HepG2 (cell line): ENCODE data around the gene CIROP. TPM values are rescaled to one million over a fixed set of nuclear protein-coding genes. Genes with fewer than 3 reads are reported as not detected.

Experiments
- HIVEP1 ChIP-seq: sonication (generic); formaldehyde crosslinking; IDR thresholded peaks from 2 replicates; pipeline ENCODE4 v1.4.0; 2020; ENCODE audit warnings: mild to moderate bottlenecking, missing genetic modification reagents
- KDM6A ChIP-seq: IDR thresholded peaks from 2 replicates; pipeline ENCODE4 v1.6.1; 2016; ENCODE audit warnings: low read depth
- MEF2D ChIP-seq: sonication (generic); formaldehyde crosslinking; IDR thresholded peaks from 2 replicates; pipeline ENCODE4 v1.5.1; 2020; ENCODE audit warnings: mild to moderate bottlenecking, missing genetic modification reagents
- STAT6 ChIP-seq: sonication (generic); formaldehyde crosslinking; IDR thresholded peaks from 2 replicates; pipeline ENCODE4 v1.4.0; 2020; ENCODE audit warnings: missing genetic modification reagents, mild to moderate bottlenecking, borderline replicate concordance
- ZFP91 ChIP-seq: sonication (generic); formaldehyde crosslinking; IDR thresholded peaks from 2 replicates; pipeline ENCODE4 v1.9.0; 2022; ENCODE audit warnings: missing genetic modification reagents, mild to moderate bottlenecking, borderline replicate concordance
- ZNF20 ChIP-seq: sonication (generic); formaldehyde crosslinking; IDR thresholded peaks from 2 replicates; pipeline ENCODE4 v1.4.0; 2020; ENCODE audit warnings: mild to moderate bottlenecking, moderate library complexity, missing genetic modification reagents
- ZNF274 ChIP-seq: sonication (generic); formaldehyde crosslinking; IDR thresholded peaks from 2 replicates; pipeline ENCODE4 v1.5.1; 2020; ENCODE audit warnings: mild to moderate bottlenecking, missing genetic modification reagents
- ZNF383 ChIP-seq: sonication (generic); formaldehyde crosslinking; IDR thresholded peaks from 2 replicates; pipeline ENCODE4 v1.4.0; 2020; ENCODE audit warnings: missing genetic modification reagents, mild to moderate bottlenecking, borderline replicate concordance
- ZNF646 ChIP-seq: sonication (generic); formaldehyde crosslinking; IDR thresholded peaks from 2 replicates; pipeline ENCODE4 v1.9.0; 2021; ENCODE audit warnings: mild to moderate bottlenecking, missing genetic modification reagents
- polyA plus RNA-seq, 8 experiments: library from polyadenylated mRNA; depleted of rRNA in 3 of 8; stranded (reverse) in 7 of 8; unstranded in 1 of 8; fragments of >200 nt; fragmentation: Illumina TruSeq in 4 of 8; extraction: Trizol in 4 of 8; gene quantifications; 2 replicates each; pipeline versions ENCODE4 v1.2.1 to v1.2.3, GENCODE V29; 2011 to 2016; ENCODE audit warnings: low read depth in 4 of 8, missing spikeins in 1 of 8, mixed read lengths in 1 of 8; ENCODE audit not compliant: insufficient read depth in 1 of 8
- total RNA-seq, 5 experiments: library from RNA; depleted of rRNA; stranded (reverse); fragments of >200 nt; fragmentation: Illumina TruSeq; extraction: Trizol; gene quantifications; 2 replicates each; pipeline ENCODE4 v1.2.3, GENCODE V29; 2016; ENCODE audit warnings: low read depth in 1 of 5
- TF ChIP-seq, protein P1 (sequence below): sonication (generic); formaldehyde crosslinking; IDR thresholded peaks from 2 replicates; pipeline ENCODE4 v1.9.0; 2022; ENCODE audit warnings: low read depth, missing genetic modification reagents
- TF ChIP-seq, protein P2 (sequence below): IDR thresholded peaks from 2 replicates; pipeline ENCODE4 v1.6.1; 2016; ENCODE audit warnings: control low read depth

The CIROP gene
- total and polyA plus RNA-seq, 2 of the 13 experiments (the other 11 are each of a cell fraction or from before 2014, with no cell fraction given) = 0.07 TPM; not detected in 1

GRCh38 chr14:23095196-23096108 is 9.3 kb downstream of the CIROP start, which contains the start of gene C14orf119 (continued):
- TF ChIP-seq HIVEP1 = peak; percentile 0; the same call in 1 of the 2 replicates
- TF ChIP-seq ZNF20 (CRISPR knock-in tag) = peak; percentile 5; the same call in 1 of the 2 replicates
- TF ChIP-seq, protein P1, sequence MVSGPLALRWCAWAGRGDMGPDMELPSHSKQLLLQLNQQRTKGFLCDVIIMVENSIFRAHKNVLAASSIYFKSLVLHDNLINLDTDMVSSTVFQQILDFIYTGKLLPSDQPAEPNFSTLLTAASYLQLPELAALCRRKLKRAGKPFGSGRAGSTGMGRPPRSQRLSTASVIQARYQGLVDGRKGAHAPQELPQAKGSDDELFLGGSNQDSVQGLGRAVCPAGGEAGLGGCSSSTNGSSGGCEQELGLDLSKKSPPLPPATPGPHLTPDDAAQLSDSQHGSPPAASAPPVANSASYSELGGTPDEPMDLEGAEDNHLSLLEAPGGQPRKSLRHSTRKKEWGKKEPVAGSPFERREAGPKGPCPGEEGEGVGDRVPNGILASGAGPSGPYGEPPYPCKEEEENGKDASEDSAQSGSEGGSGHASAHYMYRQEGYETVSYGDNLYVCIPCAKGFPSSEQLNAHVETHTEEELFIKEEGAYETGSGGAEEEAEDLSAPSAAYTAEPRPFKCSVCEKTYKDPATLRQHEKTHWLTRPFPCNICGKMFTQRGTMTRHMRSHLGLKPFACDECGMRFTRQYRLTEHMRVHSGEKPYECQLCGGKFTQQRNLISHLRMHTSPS (CRISPR knock-in tag) = no peak
- 0 out of 2 replicates have a peak, but pooled peaks have one; percentile 8 for TF ChIP-seq MEF2D (CRISPR knock-in tag)
- no peak for TF ChIP-seq ZNF646 (CRISPR knock-in tag)
- no peak for TF ChIP-seq KDM6A
- peak; percentile 67 for TF ChIP-seq STAT6
- TF ChIP-seq, protein P2, sequence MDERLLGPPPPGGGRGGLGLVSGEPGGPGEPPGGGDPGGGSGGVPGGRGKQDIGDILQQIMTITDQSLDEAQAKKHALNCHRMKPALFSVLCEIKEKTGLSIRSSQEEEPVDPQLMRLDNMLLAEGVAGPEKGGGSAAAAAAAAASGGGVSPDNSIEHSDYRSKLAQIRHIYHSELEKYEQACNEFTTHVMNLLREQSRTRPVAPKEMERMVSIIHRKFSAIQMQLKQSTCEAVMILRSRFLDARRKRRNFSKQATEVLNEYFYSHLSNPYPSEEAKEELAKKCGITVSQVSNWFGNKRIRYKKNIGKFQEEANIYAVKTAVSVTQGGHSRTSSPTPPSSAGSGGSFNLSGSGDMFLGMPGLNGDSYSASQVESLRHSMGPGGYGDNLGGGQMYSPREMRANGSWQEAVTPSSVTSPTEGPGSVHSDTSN (CRISPR knock-in tag) = no peak; the same call in 1 of the 2 replicates
- peak; percentile 30; the same call in 1 of the 2 replicates for TF ChIP-seq ZNF274 (CRISPR knock-in tag)
- no peak; the same call in 1 of the 2 replicates for TF ChIP-seq ZNF383 (CRISPR knock-in tag)
- no peak for TF ChIP-seq ZFP91 (CRISPR knock-in tag)
